ENCODE measurements around the gene NOM1.

The NOM1 gene

GRCh38 chr7:156962897-156963296 lies 13.4 kb downstream of the NOM1 start:
- Histone ChIP-seq H3K4me1 (ENCODE audit: control insufficient read depth in 1 of 2, insufficient read depth in 2 of 2, low read length in 2 of 2) (no peaks in the 10 kb centered on the region), H3K27me3 (ENCODE audit: low read depth, low read length) (no peaks in the 10 kb centered on the region), H3K4me3 (ENCODE audit: low read depth in 1 of 2, low read length in 2 of 2) (no peak overlapping the region), H3K36me3 (ENCODE audit: control insufficient read depth in 1 of 2, insufficient read depth in 2 of 2, low read length in 2 of 2) (peaks cover 73 to 94% of the 10 kb centered on the region in 2 donors), H3K9me3 (ENCODE audit: control insufficient read depth in 1 of 2, low read length in 2 of 2) (no peaks in the 10 kb centered on the region), H3K27ac (ENCODE audit: low read length) (no peak overlapping the region)

GRCh38 chr7:156963472-156963871 lies 14.0 kb downstream of the NOM1 start:
- peaks cover 67 to 93% of the 10 kb centered on the region in 2 donors for H3K36me3 ChIP-seq (ENCODE audit: control insufficient read depth in 1 of 2, insufficient read depth in 2 of 2, low read length in 2 of 2)

DNA sequence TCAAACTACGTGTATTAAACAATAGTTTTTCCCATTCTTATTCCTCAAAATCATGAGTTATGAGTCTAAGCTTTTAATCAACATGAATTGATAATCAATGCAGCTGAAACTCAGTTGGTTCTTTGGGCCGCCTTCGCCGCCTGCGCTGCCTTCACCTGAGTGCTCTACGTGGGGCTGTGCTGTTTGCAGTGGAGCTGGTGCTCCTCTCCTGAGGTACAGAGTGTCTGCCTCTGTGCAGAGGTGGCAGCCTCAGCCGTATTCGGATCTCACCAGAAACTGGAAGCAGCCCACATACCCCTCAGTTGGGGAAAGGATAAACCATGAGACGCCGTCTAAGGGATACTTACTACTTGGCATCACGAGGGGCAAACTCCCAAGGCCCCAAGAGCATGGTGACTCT lies 15.5 kb downstream of the NOM1 start:
- Histone ChIP-seq H3K4me3 (ENCODE audit: low read depth in 1 of 2, low read length in 2 of 2) (no peak overlapping the region), H3K9me3 (ENCODE audit: control insufficient read depth in 1 of 2, low read length in 2 of 2) (no peaks in the 10 kb centered on the region), H3K27ac (ENCODE audit: low read length) (no peak overlapping the region), H3K27me3 (ENCODE audit: low read depth, low read length) (no peaks in the 10 kb centered on the region), H3K4me1 (ENCODE audit: control insufficient read depth in 1 of 2, insufficient read depth in 2 of 2, low read length in 2 of 2) (no peaks in the 10 kb centered on the region), H3K36me3 (ENCODE audit: control insufficient read depth in 1 of 2, insufficient read depth in 2 of 2, low read length in 2 of 2) (peaks cover 64 to 90% of the 10 kb centered on the region in 2 donors)

More at GRCh38 chr7:156963472-156963871, 14.0 kb downstream of the NOM1 start:
- Histone ChIP-seq H3K27me3 (ENCODE audit: low read depth, low read length) (no peaks in the 10 kb centered on the region), H3K27ac (ENCODE audit: low read length) (no peak overlapping the region), H3K4me1 (ENCODE audit: control insufficient read depth in 1 of 2, insufficient read depth in 2 of 2, low read length in 2 of 2) (no peaks in the 10 kb centered on the region), H3K4me3 (ENCODE audit: low read depth in 1 of 2, low read length in 2 of 2) (no peak overlapping the region), H3K9me3 (ENCODE audit: control insufficient read depth in 1 of 2, low read length in 2 of 2) (no peaks in the 10 kb centered on the region)

- Histone ChIP-seq H3K4me3 (ENCODE audit: low read depth in 1 of 2, low read length in 2 of 2) (no peak overlapping the region), H3K9me3 (ENCODE audit: control insufficient read depth in 1 of 2, low read length in 2 of 2) (no peaks in the 10 kb centered on the region), H3K27me3 (ENCODE audit: low read depth, low read length) (no peaks in the 10 kb centered on the region), H3K4me1 (ENCODE audit: control insufficient read depth in 1 of 2, insufficient read depth in 2 of 2, low read length in 2 of 2) (no peaks in the 10 kb centered on the region), H3K36me3 (ENCODE audit: control insufficient read depth in 1 of 2, insufficient read depth in 2 of 2, low read length in 2 of 2) (peaks cover 57 to 85% of the 10 kb centered on the region in 2 donors), H3K27ac (ENCODE audit: low read length) (no peak overlapping the region)
Measured at GRCh38 chr7:156966387-156966786, 16.9 kb downstream of the NOM1 start.

- Histone ChIP-seq H3K9me3 (ENCODE audit: control insufficient read depth in 1 of 2, low read length in 2 of 2) (no peaks in the 10 kb centered on the region), H3K4me3 (ENCODE audit: low read depth in 1 of 2, low read length in 2 of 2) (no peak overlapping the region), H3K4me1 (ENCODE audit: control insufficient read depth in 1 of 2, insufficient read depth in 2 of 2, low read length in 2 of 2) (no peaks in the 10 kb centered on the region), H3K27me3 (ENCODE audit: low read depth, low read length) (no peaks in the 10 kb centered on the region), H3K36me3 (ENCODE audit: control insufficient read depth in 1 of 2, insufficient read depth in 2 of 2, low read length in 2 of 2) (peaks cover 51 to 77% of the 10 kb centered on the region in 2 donors), H3K27ac (ENCODE audit: low read length) (no peak overlapping the region)
Measured at GRCh38 chr7:156968183-156968582, 18.7 kb downstream of the NOM1 start.

DNA sequence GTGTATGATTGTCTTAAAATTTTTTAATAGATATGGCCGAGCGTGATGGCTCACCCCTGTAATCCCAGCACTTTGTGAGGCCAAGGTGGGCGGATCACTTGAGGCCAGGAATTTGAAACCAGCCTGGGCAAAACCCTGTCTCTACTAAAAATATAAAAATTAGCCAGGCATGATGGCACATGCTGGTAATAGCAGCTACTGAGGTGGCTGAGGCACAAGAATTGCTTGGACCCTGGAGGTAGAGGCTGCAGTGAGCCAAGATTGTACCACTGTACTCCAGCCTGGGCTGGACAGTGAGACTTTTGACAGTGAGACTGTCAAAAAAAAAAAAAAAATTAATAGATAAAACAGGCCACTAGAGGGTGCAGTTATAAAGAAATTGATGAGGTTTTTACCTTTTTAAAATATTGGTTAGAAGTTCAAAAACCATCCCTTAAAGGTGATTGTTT lies 20.5 kb downstream of the NOM1 start:
- Histone ChIP-seq H3K9me3 (ENCODE audit: control insufficient read depth in 1 of 2, low read length in 2 of 2) (no peaks in the 10 kb centered on the region), H3K4me3 (ENCODE audit: low read depth in 1 of 2, low read length in 2 of 2) (no peak overlapping the region), H3K27ac (ENCODE audit: low read length) (no peak overlapping the region), H3K27me3 (ENCODE audit: low read depth, low read length) (no peaks in the 10 kb centered on the region), H3K4me1 (ENCODE audit: control insufficient read depth in 1 of 2, insufficient read depth in 2 of 2, low read length in 2 of 2) (no peaks in the 10 kb centered on the region), H3K36me3 (ENCODE audit: control insufficient read depth in 1 of 2, insufficient read depth in 2 of 2, low read length in 2 of 2) (peaks cover 34 to 58% of the 10 kb centered on the region in 2 donors)

- Histone ChIP-seq H3K9me3 (ENCODE audit: control insufficient read depth in 1 of 2, low read length in 2 of 2) (peaks cover 0 to 4% of the 10 kb centered on the region in 2 donors), H3K4me1 (ENCODE audit: control insufficient read depth in 1 of 2, insufficient read depth in 2 of 2, low read length in 2 of 2) (no peaks in the 10 kb centered on the region), H3K27ac (ENCODE audit: low read length) (no peak overlapping the region), H3K4me3 (ENCODE audit: low read depth in 1 of 2, low read length in 2 of 2) (no peak overlapping the region), H3K27me3 (ENCODE audit: low read depth, low read length) (no peaks in the 10 kb centered on the region), H3K36me3 (ENCODE audit: control insufficient read depth in 1 of 2, insufficient read depth in 2 of 2, low read length in 2 of 2) (peaks cover 7 to 27% of the 10 kb centered on the region in 2 donors)
Measured at GRCh38 chr7:156975620-156976019, 26.1 kb downstream of the NOM1 start.

DNA sequence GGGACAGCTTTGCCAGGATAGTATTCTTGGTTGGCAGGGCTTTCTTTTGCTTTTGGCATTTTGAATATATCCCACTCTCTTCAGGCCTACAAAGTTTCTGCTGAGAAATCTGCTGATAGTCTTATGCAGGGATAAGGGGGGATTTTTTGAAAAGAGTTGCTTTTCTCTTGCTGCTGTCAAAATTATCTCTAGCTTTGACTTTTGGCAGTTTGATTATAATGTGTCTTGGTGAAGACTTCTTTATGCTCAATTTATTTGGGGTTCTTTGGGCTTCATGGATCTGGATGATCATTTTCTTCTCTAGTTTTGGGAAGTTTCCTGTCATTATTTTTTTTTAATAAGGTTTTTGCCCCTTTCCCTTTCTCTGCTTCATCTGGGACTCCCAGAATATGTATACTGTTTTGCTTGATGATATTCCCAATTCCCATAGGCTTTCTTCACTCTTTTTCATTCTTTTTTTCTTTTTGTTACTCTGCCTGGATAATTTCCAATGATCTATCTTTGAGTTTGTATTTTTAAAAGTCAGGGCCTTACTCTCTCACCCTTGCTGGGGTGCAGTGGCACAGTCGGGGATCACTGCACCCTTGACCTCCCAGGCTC lies 29.6 kb downstream of the NOM1 start:
- no peaks in the 10 kb centered on the region for H3K4me1 ChIP-seq (ENCODE audit: control insufficient read depth in 1 of 2, insufficient read depth in 2 of 2, low read length in 2 of 2)
- H3K9me3 ChIP-seq (ENCODE audit: control insufficient read depth in 1 of 2, low read length in 2 of 2): peaks cover 0 to 4% of the 10 kb centered on the region in 2 donors
- H3K4me3 ChIP-seq (ENCODE audit: low read depth in 1 of 2, low read length in 2 of 2): no peak overlapping the region
- H3K36me3 ChIP-seq (ENCODE audit: control insufficient read depth in 1 of 2, insufficient read depth in 2 of 2, low read length in 2 of 2): peaks cover 0 to 19% of the 10 kb centered on the region in 2 donors
- H3K27ac ChIP-seq (ENCODE audit: low read length): no peak overlapping the region
- no peaks in the 10 kb centered on the region for H3K27me3 ChIP-seq (ENCODE audit: low read depth, low read length)

DNA sequence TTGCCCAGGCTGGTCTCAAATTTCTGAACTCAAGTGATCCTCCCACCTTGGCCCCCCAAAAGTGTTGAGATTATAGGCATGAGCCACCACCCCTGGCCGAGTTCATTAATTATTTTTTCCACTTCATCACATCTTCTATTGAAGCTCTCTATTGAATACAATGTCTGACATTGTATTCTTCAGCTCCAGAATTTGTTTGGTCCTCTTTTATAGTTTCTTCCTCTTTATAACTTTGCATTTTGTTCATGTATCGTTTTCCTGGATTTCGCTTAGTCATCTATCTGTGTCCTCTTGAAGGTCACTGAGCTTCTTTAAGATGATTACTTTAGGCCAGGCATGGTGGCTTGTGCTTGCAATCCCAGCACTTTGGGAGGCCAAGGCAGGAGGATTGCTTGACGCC lies 30.2 kb downstream of the NOM1 start:
- Histone ChIP-seq H3K27me3 (ENCODE audit: low read depth, low read length) (no peaks in the 10 kb centered on the region), H3K36me3 (ENCODE audit: control insufficient read depth in 1 of 2, insufficient read depth in 2 of 2, low read length in 2 of 2) (peaks cover 0 to 19% of the 10 kb centered on the region in 2 donors), H3K4me1 (ENCODE audit: control insufficient read depth in 1 of 2, insufficient read depth in 2 of 2, low read length in 2 of 2) (no peaks in the 10 kb centered on the region), H3K27ac (ENCODE audit: low read length) (no peak overlapping the region), H3K9me3 (ENCODE audit: control insufficient read depth in 1 of 2, low read length in 2 of 2) (peaks cover 0 to 4% of the 10 kb centered on the region in 2 donors), H3K4me3 (ENCODE audit: low read depth in 1 of 2, low read length in 2 of 2) (no peak overlapping the region)

- H3K36me3 ChIP-seq (ENCODE audit: control insufficient read depth in 1 of 2, insufficient read depth in 2 of 2, low read length in 2 of 2): peaks cover 0 to 11% of the 10 kb centered on the region in 2 donors
- no peaks in the 10 kb centered on the region for H3K4me1 ChIP-seq (ENCODE audit: control insufficient read depth in 1 of 2, insufficient read depth in 2 of 2, low read length in 2 of 2)
- H3K27ac ChIP-seq (ENCODE audit: low read length): no peak overlapping the region
- H3K27me3 ChIP-seq (ENCODE audit: low read depth, low read length): no peaks in the 10 kb centered on the region
- H3K4me3 ChIP-seq (ENCODE audit: low read depth in 1 of 2, low read length in 2 of 2): no peak overlapping the region
- H3K9me3 ChIP-seq (ENCODE audit: control insufficient read depth in 1 of 2, low read length in 2 of 2): peaks cover 0 to 3% of the 10 kb centered on the region in 2 donors
Measured at GRCh38 chr7:156984174-156984891, 34.8 kb downstream of the NOM1 start.

DNA sequence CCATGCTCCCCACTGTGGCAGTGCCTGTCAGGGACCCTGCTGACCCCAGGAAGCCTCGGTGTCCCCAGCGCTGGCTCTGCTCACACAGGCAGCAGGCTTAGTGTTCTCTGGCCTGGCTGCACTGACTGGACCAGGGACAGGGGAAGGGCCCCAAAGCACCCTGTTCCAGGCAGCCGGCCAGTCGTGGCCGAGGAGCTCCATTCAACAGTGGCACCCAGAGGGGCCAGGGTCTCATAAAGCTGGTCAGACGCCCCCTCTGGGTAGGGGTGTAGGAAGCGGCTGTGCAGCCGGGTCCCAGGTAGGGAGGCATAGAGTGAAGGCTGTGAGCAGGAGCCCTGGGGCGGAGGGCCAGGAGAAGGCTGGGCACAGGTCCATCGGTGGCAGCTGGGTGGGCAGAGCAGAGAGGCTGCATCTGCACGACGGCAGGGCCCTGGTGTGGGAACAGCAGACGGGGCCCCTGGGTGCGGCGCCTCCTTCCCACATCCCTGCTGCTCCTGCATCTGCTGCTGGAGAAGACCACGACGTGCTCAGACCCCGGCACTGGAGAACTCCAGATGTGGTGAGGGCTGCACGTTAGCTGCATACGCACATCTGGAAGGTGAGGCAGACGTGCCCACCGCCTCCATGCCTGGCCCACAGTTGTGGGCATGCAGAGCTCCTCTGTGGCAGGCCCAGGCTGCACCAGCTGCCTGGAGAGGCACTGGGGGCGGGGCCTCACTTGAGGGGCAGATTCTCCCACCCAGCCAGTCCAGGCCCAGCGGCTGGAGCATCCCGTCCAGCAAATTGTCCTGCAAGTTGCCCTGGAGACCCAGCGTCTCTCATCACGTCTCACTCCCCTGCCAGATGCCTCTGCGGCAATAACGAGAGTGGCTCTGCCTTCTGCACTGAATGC lies 35.8 kb downstream of the NOM1 start:
- Histone ChIP-seq H3K27ac (ENCODE audit: low read length) (no peak overlapping the region), H3K4me1 (ENCODE audit: control insufficient read depth in 1 of 2, insufficient read depth in 2 of 2, low read length in 2 of 2) (no peaks in the 10 kb centered on the region), H3K36me3 (ENCODE audit: control insufficient read depth in 1 of 2, insufficient read depth in 2 of 2, low read length in 2 of 2) (peaks cover 0 to 8% of the 10 kb centered on the region in 2 donors), H3K27me3 (ENCODE audit: low read depth, low read length) (no peaks in the 10 kb centered on the region), H3K4me3 (ENCODE audit: low read depth in 1 of 2, low read length in 2 of 2) (no peak overlapping the region), H3K9me3 (ENCODE audit: control insufficient read depth in 1 of 2, low read length in 2 of 2) (no peaks in the 10 kb centered on the region)

Measured in muscle layer of duodenum (tissue), 2 donors.